ENCODE measurements around the gene ABCB8.
"Not testable (repeated sequence)": the region's sequence is repeated elsewhere in the genome, so short reads cannot be mapped to it uniquely, and the experiment has no call there.

ABCB8 gene

GRCh38 chr7:151033864-151034249 lies 5.6 kb downstream of the ABCB8 start:
- H3K4me1 ChIP-seq (ENCODE audit: control insufficient read depth in 2 of 2, insufficient read depth in 2 of 2, low read length in 2 of 2) = peaks cover 3 to 4% of the 10 kb centered on the region in 2 donors
- H3K9me3 ChIP-seq (ENCODE audit: control insufficient read depth in 2 of 2, low read length in 2 of 2) = no peaks in the 10 kb centered on the region
- no peak overlapping the region for H3K9ac ChIP-seq (ENCODE audit: low read depth in 1 of 2, low read length in 2 of 2)
- no peaks in the 10 kb centered on the region for H3K27me3 ChIP-seq (ENCODE audit: control insufficient read depth in 2 of 2, insufficient read depth in 2 of 2, low read length in 2 of 2)
- peaks cover 29 to 31% of the 10 kb centered on the region in 2 donors for H3K36me3 ChIP-seq (ENCODE audit: control insufficient read depth in 2 of 2, insufficient read depth in 2 of 2, low read length in 2 of 2)
- H3K27ac ChIP-seq (ENCODE audit: low read depth in 2 of 2, low read length in 2 of 2) = no peak overlapping the region
- no peak overlapping the region for H3K4me3 ChIP-seq (ENCODE audit: low read length in 2 of 2)

GRCh38 chr7:151034312-151035025 lies 6.2 kb downstream of the ABCB8 start:
- Histone ChIP-seq H3K27ac (ENCODE audit: low read depth in 2 of 2, low read length in 2 of 2) (no peak overlapping the region), H3K9ac (ENCODE audit: low read depth in 1 of 2, low read length in 2 of 2) (no peak overlapping the region), H3K36me3 (ENCODE audit: control insufficient read depth in 2 of 2, insufficient read depth in 2 of 2, low read length in 2 of 2) (peaks cover 29 to 31% of the 10 kb centered on the region in 2 donors)

GRCh38 chr7:151035026-151035717 lies 6.9 kb downstream of the ABCB8 start:
- Histone ChIP-seq H3K4me1 (ENCODE audit: control insufficient read depth in 2 of 2, insufficient read depth in 2 of 2, low read length in 2 of 2) (no peaks in the 10 kb centered on the region), H3K4me3 (ENCODE audit: low read length in 2 of 2) (no peak overlapping the region), H3K27ac (ENCODE audit: low read depth in 2 of 2, low read length in 2 of 2) (no peak overlapping the region), H3K9me3 (ENCODE audit: control insufficient read depth in 2 of 2, low read length in 2 of 2) (no peaks in the 10 kb centered on the region), H3K36me3 (ENCODE audit: control insufficient read depth in 2 of 2, insufficient read depth in 2 of 2, low read length in 2 of 2) (peaks cover 29 to 31% of the 10 kb centered on the region in 2 donors), H3K27me3 (ENCODE audit: control insufficient read depth in 2 of 2, insufficient read depth in 2 of 2, low read length in 2 of 2) (no peaks in the 10 kb centered on the region), H3K9ac (ENCODE audit: low read depth in 1 of 2, low read length in 2 of 2) (no peak overlapping the region)

More at GRCh38 chr7:151034312-151035025, 6.2 kb downstream of the ABCB8 start:
- Histone ChIP-seq H3K27me3 (ENCODE audit: control insufficient read depth in 2 of 2, insufficient read depth in 2 of 2, low read length in 2 of 2) (no peaks in the 10 kb centered on the region), H3K4me1 (ENCODE audit: control insufficient read depth in 2 of 2, insufficient read depth in 2 of 2, low read length in 2 of 2) (no peaks in the 10 kb centered on the region), H3K4me3 (ENCODE audit: low read length in 2 of 2) (no peak overlapping the region), H3K9me3 (ENCODE audit: control insufficient read depth in 2 of 2, low read length in 2 of 2) (no peaks in the 10 kb centered on the region)

GRCh38 chr7:151035902-151036301 lies 7.7 kb downstream of the ABCB8 start:
- Histone ChIP-seq H3K9me3 (ENCODE audit: control insufficient read depth in 2 of 2, low read length in 2 of 2) (no peaks in the 10 kb centered on the region), H3K27me3 (ENCODE audit: control insufficient read depth in 2 of 2, insufficient read depth in 2 of 2, low read length in 2 of 2) (no peaks in the 10 kb centered on the region), H3K36me3 (ENCODE audit: control insufficient read depth in 2 of 2, insufficient read depth in 2 of 2, low read length in 2 of 2) (peaks cover 29 to 31% of the 10 kb centered on the region in 2 donors), H3K4me1 (ENCODE audit: control insufficient read depth in 2 of 2, insufficient read depth in 2 of 2, low read length in 2 of 2) (no peaks in the 10 kb centered on the region), H3K27ac (ENCODE audit: low read depth in 2 of 2, low read length in 2 of 2) (no peak overlapping the region), H3K4me3 (ENCODE audit: low read length in 2 of 2) (no peak overlapping the region), H3K9ac (ENCODE audit: low read depth in 1 of 2, low read length in 2 of 2) (no peak overlapping the region)

- Histone ChIP-seq H3K27ac (ENCODE audit: low read depth in 2 of 2, low read length in 2 of 2) (no peak overlapping the region), H3K27me3 (ENCODE audit: control insufficient read depth in 2 of 2, insufficient read depth in 2 of 2, low read length in 2 of 2) (no peaks in the 10 kb centered on the region), H3K36me3 (ENCODE audit: control insufficient read depth in 2 of 2, insufficient read depth in 2 of 2, low read length in 2 of 2) (peaks cover 24 to 29% of the 10 kb centered on the region in 2 donors), H3K4me1 (ENCODE audit: control insufficient read depth in 2 of 2, insufficient read depth in 2 of 2, low read length in 2 of 2) (no peaks in the 10 kb centered on the region), H3K4me3 (ENCODE audit: low read length in 2 of 2) (no peak overlapping the region), H3K9ac (ENCODE audit: low read depth in 1 of 2, low read length in 2 of 2) (no peak overlapping the region), H3K9me3 (ENCODE audit: control insufficient read depth in 2 of 2, low read length in 2 of 2) (no peaks in the 10 kb centered on the region)
Observed at GRCh38 chr7:151038951-151039849, 10.9 kb downstream of the ABCB8 start.

- Histone ChIP-seq H3K4me3 (ENCODE audit: low read length in 2 of 2) (no peak overlapping the region), H3K9me3 (ENCODE audit: control insufficient read depth in 2 of 2, low read length in 2 of 2) (no peaks in the 10 kb centered on the region), H3K27me3 (ENCODE audit: control insufficient read depth in 2 of 2, insufficient read depth in 2 of 2, low read length in 2 of 2) (no peaks in the 10 kb centered on the region), H3K9ac (ENCODE audit: low read depth in 1 of 2, low read length in 2 of 2) (no peak overlapping the region), H3K36me3 (ENCODE audit: control insufficient read depth in 2 of 2, insufficient read depth in 2 of 2, low read length in 2 of 2) (peaks cover 19 to 21% of the 10 kb centered on the region in 2 donors), H3K4me1 (ENCODE audit: control insufficient read depth in 2 of 2, insufficient read depth in 2 of 2, low read length in 2 of 2) (no peaks in the 10 kb centered on the region), H3K27ac (ENCODE audit: low read depth in 2 of 2, low read length in 2 of 2) (no peak overlapping the region)
Observed at GRCh38 chr7:151039850-151040548, 11.7 kb downstream of the ABCB8 start.

GRCh38 chr7:151040616-151041375 lies 12.5 kb downstream of the ABCB8 start:
- Histone ChIP-seq H3K9me3 (ENCODE audit: control insufficient read depth in 2 of 2, low read length in 2 of 2) (no peaks in the 10 kb centered on the region), H3K4me3 (ENCODE audit: low read length in 2 of 2) (no peak overlapping the region), H3K36me3 (ENCODE audit: control insufficient read depth in 2 of 2, insufficient read depth in 2 of 2, low read length in 2 of 2) (peaks cover 13 to 14% of the 10 kb centered on the region in 2 donors), H3K27ac (ENCODE audit: low read depth in 2 of 2, low read length in 2 of 2) (no peak overlapping the region), H3K27me3 (ENCODE audit: control insufficient read depth in 2 of 2, insufficient read depth in 2 of 2, low read length in 2 of 2) (no peaks in the 10 kb centered on the region), H3K9ac (ENCODE audit: low read depth in 1 of 2, low read length in 2 of 2) (no peak overlapping the region), H3K4me1 (ENCODE audit: control insufficient read depth in 2 of 2, insufficient read depth in 2 of 2, low read length in 2 of 2) (no peaks in the 10 kb centered on the region)

GRCh38 chr7:151043449-151043848 lies 15.2 kb downstream of the ABCB8 start:
- H3K9me3 ChIP-seq (ENCODE audit: control insufficient read depth in 2 of 2, low read length in 2 of 2); H3K36me3 ChIP-seq (ENCODE audit: control insufficient read depth in 2 of 2, insufficient read depth in 2 of 2, low read length in 2 of 2); H3K9ac ChIP-seq (ENCODE audit: low read depth in 1 of 2, low read length in 2 of 2); H3K4me1 ChIP-seq (ENCODE audit: control insufficient read depth in 2 of 2, insufficient read depth in 2 of 2, low read length in 2 of 2); H3K27ac ChIP-seq (ENCODE audit: low read depth in 2 of 2, low read length in 2 of 2); H3K4me3 ChIP-seq (ENCODE audit: low read length in 2 of 2); H3K27me3 ChIP-seq (ENCODE audit: control insufficient read depth in 2 of 2, insufficient read depth in 2 of 2, low read length in 2 of 2): not testable (repeated sequence)

GRCh38 chr7:151043959-151044358 lies 15.7 kb downstream of the ABCB8 start:
- no peaks in the 10 kb centered on the region for H3K9me3 ChIP-seq (ENCODE audit: control insufficient read depth in 2 of 2, low read length in 2 of 2)
- H3K27ac ChIP-seq (ENCODE audit: low read depth in 2 of 2, low read length in 2 of 2) = no peak overlapping the region
- H3K36me3 ChIP-seq (ENCODE audit: control insufficient read depth in 2 of 2, insufficient read depth in 2 of 2, low read length in 2 of 2) = peaks cover 0 to 5% of the 10 kb centered on the region in 2 donors

More at GRCh38 chr7:151043959-151044358, 15.7 kb downstream of the ABCB8 start:
- no peaks in the 10 kb centered on the region for H3K4me1 ChIP-seq (ENCODE audit: control insufficient read depth in 2 of 2, insufficient read depth in 2 of 2, low read length in 2 of 2)
- no peaks in the 10 kb centered on the region for H3K27me3 ChIP-seq (ENCODE audit: control insufficient read depth in 2 of 2, insufficient read depth in 2 of 2, low read length in 2 of 2)
- no peak overlapping the region for H3K4me3 ChIP-seq (ENCODE audit: low read length in 2 of 2)
- no peak overlapping the region for H3K9ac ChIP-seq (ENCODE audit: low read depth in 1 of 2, low read length in 2 of 2)

Measured in mucosa of rectum (tissue), 2 donors.